ENCODE data around the gene APOL6. TPM values are rescaled to one million over a fixed set of nuclear protein-coding genes. Genes with fewer than 3 reads are reported as not detected.
A peak's percentile ranks its signal among the peaks of the same experiment; 100 is the strongest.

The APOL6 gene
- polyA plus RNA-seq, 1 donor (not counting 4 experiments of a cell fraction or from before 2014, with no cell fraction given) = 4.2 TPM

- DNase-seq (ENCODE audit: low read depth, low spot score) = no peak
- no peaks in the 10 kb centered on the region for H3K27me3 ChIP-seq (ENCODE audit: control insufficient read depth, extremely low read depth, insufficient read depth, low read length)
- no peaks in the 10 kb centered on the region for H3K9me3 ChIP-seq (ENCODE audit: control insufficient read depth, low read depth, low read length)
- H3K9me1 ChIP-seq (ENCODE audit: control insufficient read depth, extremely low read depth, insufficient read depth, low read length) = no peaks in the 10 kb centered on the region
- TF ChIP-seq EZH2 (IDR thresholded peaks at IDR 0.05; ENCODE audit: low read length) (no peak), CTCF (optimal IDR thresholded peaks at IDR 0.05 in 1 of 3, IDR thresholded peaks at IDR 0.05 in 1 of 3, conservative IDR thresholded peaks at IDR 0.05 in 1 of 3; ENCODE audit: extremely low read depth in 1 of 3, insufficient read depth in 2 of 3, low read length in 3 of 3) (no peak)
- H3K27ac ChIP-seq (ENCODE audit: control insufficient read depth, insufficient read depth, low read length) = no peak overlapping the region
- H3K9ac ChIP-seq (ENCODE audit: control insufficient read depth, extremely low read depth, insufficient read depth, low read length) = no peak overlapping the region
- no peaks in the 10 kb centered on the region for H3K36me3 ChIP-seq (ENCODE audit: control insufficient read depth in 2 of 2, extremely low read depth in 1 of 2, insufficient read depth in 2 of 2, low read length in 2 of 2)
- H3K4me2 ChIP-seq (ENCODE audit: control insufficient read depth, extremely low read depth, insufficient read depth, low read depth, low read length) = no peak overlapping the region
- H3K4me3 ChIP-seq (ENCODE audit: control insufficient read depth in 2 of 3, extremely low read depth in 1 of 3, insufficient read depth in 2 of 3, low read depth in 1 of 3, low read length in 3 of 3) = no peak overlapping the region
- H3K4me1 ChIP-seq (ENCODE audit: control insufficient read depth, extremely low read depth, insufficient read depth, low read length) = no peaks in the 10 kb centered on the region
- H2AFZ ChIP-seq (ENCODE audit: control insufficient read depth, low read length) = no peak overlapping the region
- no peaks in the 10 kb centered on the region for H3K79me2 ChIP-seq (ENCODE audit: control insufficient read depth, insufficient read depth, low read length)
- H4K20me1 ChIP-seq (ENCODE audit: control insufficient read depth, extremely low read depth, insufficient read depth, low read length) = no peaks in the 10 kb centered on the region
- peak; percentile 13 for FAIRE-seq
- dilution Hi-C loops (cut with MboI; ENCODE audit: extremely low pct_ligation_motif_present, low sequenced_read_pairs) = no loop called here
Measured at GRCh38 chr22:35705141-35705540, 56.9 kb downstream of the APOL6 start.

GRCh38 chr22:35708453-35708852, 60.2 kb downstream of the APOL6 start:
- Histone ChIP-seq H3K4me2 (ENCODE audit: control insufficient read depth, extremely low read depth, insufficient read depth, low read depth, low read length) (no peak overlapping the region), H3K4me3 (ENCODE audit: control insufficient read depth in 2 of 3, extremely low read depth in 1 of 3, insufficient read depth in 2 of 3, low read depth in 1 of 3, low read length in 3 of 3) (no peak overlapping the region), H3K79me2 (ENCODE audit: control insufficient read depth, insufficient read depth, low read length) (no peaks in the 10 kb centered on the region), H2AFZ (ENCODE audit: control insufficient read depth, low read length) (no peak overlapping the region), H3K9ac (ENCODE audit: control insufficient read depth, extremely low read depth, insufficient read depth, low read length) (no peak overlapping the region), H3K27ac (ENCODE audit: control insufficient read depth, insufficient read depth, low read length) (no peak overlapping the region), H3K9me1 (ENCODE audit: control insufficient read depth, extremely low read depth, insufficient read depth, low read length) (no peaks in the 10 kb centered on the region), H3K36me3 (ENCODE audit: control insufficient read depth in 2 of 2, extremely low read depth in 1 of 2, insufficient read depth in 2 of 2, low read length in 2 of 2) (no peaks in the 10 kb centered on the region), H3K4me1 (ENCODE audit: control insufficient read depth, extremely low read depth, insufficient read depth, low read length) (no peaks in the 10 kb centered on the region), H4K20me1 (ENCODE audit: control insufficient read depth, extremely low read depth, insufficient read depth, low read length) (no peaks in the 10 kb centered on the region), H3K27me3 (ENCODE audit: control insufficient read depth, extremely low read depth, insufficient read depth, low read length) (no peaks in the 10 kb centered on the region), H3K9me3 (ENCODE audit: control insufficient read depth, low read depth, low read length) (no peaks in the 10 kb centered on the region)
- dilution Hi-C loops (cut with MboI; ENCODE audit: extremely low pct_ligation_motif_present, low sequenced_read_pairs) = no loop called here
- DNase-seq (ENCODE audit: low read depth, low spot score) = no peak
- no peak for FAIRE-seq
- no peak for TF ChIP-seq CTCF (optimal IDR thresholded peaks at IDR 0.05 in 1 of 3, IDR thresholded peaks at IDR 0.05 in 1 of 3, conservative IDR thresholded peaks at IDR 0.05 in 1 of 3; ENCODE audit: extremely low read depth in 1 of 3, insufficient read depth in 2 of 3, low read length in 3 of 3)

All from keratinocyte (primary cell).